ENCODE data around the gene PCSK5. TPM values are rescaled to one million over a fixed set of nuclear protein-coding genes. Genes with fewer than 3 reads are reported as not detected.

PCSK5 gene
- total RNA-seq, 1 donor from 2014 or later, result 6.2 TPM

GRCh38 chr9:76379494-76379893, 489.0 kb downstream of the PCSK5 start:
- no peak for DNase-seq (ENCODE audit: low spot score)
- intact Hi-C loops (cut with DNase I), result no loop called here

- no peak for DNase-seq (ENCODE audit: low spot score)
- intact Hi-C loops (cut with DNase I), result no loop called here
Measured at GRCh38 chr9:76390656-76391055, 500.2 kb downstream of the PCSK5 start.

- DNase-seq (ENCODE audit: low spot score), result peak; percentile 97
- intact Hi-C loops (cut with DNase I), result no loop called here
Measured at GRCh38 chr9:76394195-76394959, 503.9 kb downstream of the PCSK5 start, which contains the start of gene RFK. TSS of gene RFK (minus strand) at chr9:76394426. CDS start at chr9:76394171, 255 bp downstream.

- intact Hi-C loops (cut with DNase I), result no loop called here
- no peak for DNase-seq (ENCODE audit: low spot score)
Measured at GRCh38 chr9:76394960-76395252, 504.4 kb downstream of the PCSK5 start.

GRCh38 chr9:76395381-76395780, 504.9 kb downstream of the PCSK5 start:
- DNase-seq (ENCODE audit: low spot score), result no peak
- intact Hi-C loops (cut with DNase I), result no loop called here

GRCh38 chr9:76396144-76396543, 505.7 kb downstream of the PCSK5 start:
- intact Hi-C loops (cut with DNase I), result no loop called here
- DNase-seq (ENCODE audit: low spot score), result no peak

GRCh38 chr9:76396597-76396996, 506.1 kb downstream of the PCSK5 start:
- intact Hi-C loops (cut with DNase I), result no loop called here
- DNase-seq (ENCODE audit: low spot score), result no peak

- intact Hi-C loops (cut with DNase I), result loop anchor here (5.0 kb wide), 1 partner anchor 302 kb away; no protein-coding TSS in a partner anchor
- no peak for DNase-seq (ENCODE audit: low spot score)
Measured at GRCh38 chr9:76399856-76400255, 509.4 kb downstream of the PCSK5 start.

- DNase-seq (ENCODE audit: low spot score), result no peak
- intact Hi-C loops (cut with DNase I), result loop anchor here (5.0 kb wide), 1 partner anchor 302 kb away; no protein-coding TSS in a partner anchor
Measured at GRCh38 chr9:76400534-76401096, 510.1 kb downstream of the PCSK5 start.

- intact Hi-C loops (cut with DNase I), result loop anchor here (5.0 kb wide), 1 partner anchor 301 kb away; no protein-coding TSS in a partner anchor
- no peak for DNase-seq (ENCODE audit: low spot score)
Measured at GRCh38 chr9:76401176-76401575, 510.7 kb downstream of the PCSK5 start.

- no peak for DNase-seq (ENCODE audit: low spot score)
- intact Hi-C loops (cut with DNase I), result loop anchor here (5.0 kb wide), 1 partner anchor 301 kb away; no protein-coding TSS in a partner anchor
Measured at GRCh38 chr9:76401580-76402354, 511.3 kb downstream of the PCSK5 start.

- no peak for DNase-seq (ENCODE audit: low spot score)
- intact Hi-C loops (cut with DNase I), result loop anchor here (5.0 kb wide), 1 partner anchor 299 kb away; no protein-coding TSS in a partner anchor
Measured at GRCh38 chr9:76403352-76403751, 512.9 kb downstream of the PCSK5 start.

GRCh38 chr9:76404401-76404800, 513.9 kb downstream of the PCSK5 start:
- intact Hi-C loops (cut with DNase I), result loop anchor here (5.0 kb wide), 1 partner anchor 298 kb away; no protein-coding TSS in a partner anchor
- no peak for DNase-seq (ENCODE audit: low spot score)

- intact Hi-C loops (cut with DNase I), result no loop called here
- no peak for DNase-seq (ENCODE audit: low spot score)
Measured at GRCh38 chr9:76405340-76405739, 514.9 kb downstream of the PCSK5 start.

GRCh38 chr9:76405868-76406267, 515.4 kb downstream of the PCSK5 start:
- intact Hi-C loops (cut with DNase I), result no loop called here
- DNase-seq (ENCODE audit: low spot score), result no peak
